HG02571 (cell line): ENCODE measurements around the gene QPRT.
"Not testable (repeated sequence)": the region's sequence is repeated elsewhere in the genome, so short reads cannot be mapped to it uniquely, and the experiment has no call there.

Experiments
- ATAC-seq: cut with Tn5 transposase; IDR thresholded peaks from one replicate; pipeline ENCODE4 v1.9.1; 2021; ENCODE audit warnings: mild to moderate bottlenecking, moderate library complexity; ENCODE audit not compliant: unreplicated experiment

QPRT gene

DNA sequence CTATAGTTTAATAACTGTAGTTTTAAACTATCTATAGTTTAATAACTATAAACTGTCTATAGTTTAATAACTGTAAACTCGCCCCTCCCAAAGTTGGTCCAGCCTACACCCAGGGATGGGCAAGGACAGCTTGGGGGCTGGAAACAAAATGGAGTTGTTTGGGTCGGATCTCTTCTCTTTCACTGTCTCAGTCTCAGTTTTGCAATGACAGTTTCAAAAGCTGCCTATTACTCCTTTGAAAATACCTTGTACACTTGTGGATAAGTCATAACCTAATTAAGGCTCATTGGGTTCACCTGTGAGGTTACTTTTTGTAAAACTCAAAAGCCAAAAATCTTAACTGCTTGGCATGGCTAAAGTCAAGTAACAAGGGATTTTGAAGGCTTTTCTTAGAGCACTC lies 35.4 kb downstream of the QPRT start:
- ATAC-seq = no peak

DNA sequence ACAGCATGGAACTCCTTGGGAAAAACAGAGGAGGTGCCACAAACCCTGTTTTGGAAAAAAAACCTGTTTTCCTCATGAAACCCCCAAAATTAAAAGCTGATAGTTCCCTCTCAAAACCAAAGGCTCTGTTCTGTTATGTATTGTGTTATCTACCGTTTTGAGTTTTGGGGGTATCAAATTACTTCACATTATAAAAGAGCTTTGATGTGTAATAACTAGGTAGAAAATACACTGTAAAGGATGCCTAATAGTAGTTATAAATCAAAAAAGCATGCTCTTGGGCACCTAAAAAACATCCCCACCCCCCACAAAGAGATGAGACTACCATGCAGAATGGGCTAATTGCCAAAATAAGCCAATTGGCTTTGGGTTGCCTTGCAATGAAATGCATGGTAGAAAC lies 36.0 kb downstream of the QPRT start:
- no peak for ATAC-seq

DNA sequence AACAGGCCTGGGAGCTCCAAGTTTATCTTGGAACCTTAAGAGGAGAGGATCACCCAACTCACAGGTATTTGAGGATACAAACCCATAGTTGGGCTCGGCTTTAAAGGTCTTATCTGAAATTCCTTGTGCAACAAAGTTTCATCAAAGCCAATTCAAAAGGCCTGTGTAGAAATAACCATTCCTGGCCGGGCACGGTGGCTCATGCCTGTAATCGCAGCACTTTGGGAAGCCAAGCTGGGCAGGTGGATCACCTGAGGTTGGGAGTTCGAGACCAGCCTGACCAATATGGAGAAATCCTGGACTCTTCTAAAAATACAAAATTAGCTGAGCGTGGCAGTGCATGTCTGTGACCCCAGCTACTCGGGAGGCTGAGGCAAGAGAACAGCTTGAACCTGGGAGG lies 38.1 kb downstream of the QPRT start:
- ATAC-seq = no peak

DNA sequence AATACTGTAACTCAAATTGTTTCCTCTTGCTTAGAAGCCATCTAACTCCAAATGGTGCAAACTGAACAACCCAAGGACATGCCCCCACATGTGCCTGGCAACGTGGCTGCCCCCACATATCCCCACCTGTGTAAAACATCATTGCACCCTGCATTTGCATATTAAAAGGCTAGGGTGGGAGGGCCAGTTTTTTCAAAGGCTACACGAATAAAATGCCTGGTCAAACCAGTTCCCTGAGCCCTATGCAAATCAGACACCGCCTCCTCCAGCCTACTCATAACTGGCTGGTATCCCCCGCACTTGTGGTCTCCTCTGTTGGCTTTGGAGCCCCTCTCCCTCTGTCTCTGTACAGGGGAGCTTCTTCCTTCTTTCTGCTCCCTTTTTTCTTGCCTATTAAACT lies 40.1 kb downstream of the QPRT start:
- no peak for ATAC-seq

DNA sequence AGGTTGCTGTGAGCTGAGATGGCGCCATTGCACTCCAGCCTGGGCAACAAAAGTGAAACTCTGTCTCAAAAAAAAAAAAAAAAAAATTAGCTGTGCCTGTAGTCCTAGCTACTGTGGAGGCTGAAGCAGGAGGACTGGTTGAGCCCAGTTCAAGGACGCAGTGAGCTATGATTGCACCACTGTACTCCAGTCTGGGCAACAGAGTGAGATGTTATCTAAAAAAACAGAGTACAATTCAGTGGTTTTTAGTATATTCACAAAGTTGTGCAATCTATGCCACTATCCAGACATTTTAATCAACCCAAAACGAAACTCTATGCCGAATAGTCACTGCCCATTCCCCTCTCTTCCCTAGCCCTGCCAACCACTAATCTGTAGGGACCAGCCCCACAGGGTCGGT lies 41.7 kb downstream of the QPRT start:
- no peak for ATAC-seq

DNA sequence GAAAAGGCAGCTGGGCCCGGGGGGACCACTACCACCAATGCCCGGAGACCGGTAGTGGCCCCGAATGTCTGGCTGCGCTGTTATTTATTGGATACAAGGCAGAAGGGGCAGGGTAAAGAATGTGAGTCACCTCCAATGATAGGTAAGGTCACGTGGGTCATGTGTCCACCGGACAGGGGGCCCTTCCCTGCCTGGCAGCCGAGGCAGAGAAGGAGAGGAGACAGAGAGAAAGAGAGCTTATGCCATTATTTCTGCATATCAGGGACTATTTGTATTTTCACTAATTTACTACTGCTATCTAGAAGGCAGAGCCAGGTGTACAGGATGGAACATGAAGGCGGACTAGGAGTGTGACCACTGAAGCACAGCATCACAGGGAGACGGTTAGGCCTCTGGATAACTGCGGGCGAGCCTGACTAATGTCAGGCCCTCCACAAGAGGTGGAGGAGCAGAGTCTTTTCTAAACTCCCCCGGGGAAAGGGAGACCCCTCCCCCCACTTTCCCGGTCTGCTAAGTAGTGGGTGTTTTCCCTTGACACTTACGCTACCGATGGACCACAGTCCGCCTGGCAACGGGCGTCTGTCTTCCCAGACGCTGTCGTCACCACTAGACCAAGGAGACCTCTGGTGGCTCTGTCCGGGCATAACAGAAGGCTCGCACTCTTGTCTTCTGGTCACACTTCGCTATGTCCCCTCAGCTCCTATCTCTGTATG lies 42.3 kb downstream of the QPRT start:
- not testable (repeated sequence) for ATAC-seq

DNA sequence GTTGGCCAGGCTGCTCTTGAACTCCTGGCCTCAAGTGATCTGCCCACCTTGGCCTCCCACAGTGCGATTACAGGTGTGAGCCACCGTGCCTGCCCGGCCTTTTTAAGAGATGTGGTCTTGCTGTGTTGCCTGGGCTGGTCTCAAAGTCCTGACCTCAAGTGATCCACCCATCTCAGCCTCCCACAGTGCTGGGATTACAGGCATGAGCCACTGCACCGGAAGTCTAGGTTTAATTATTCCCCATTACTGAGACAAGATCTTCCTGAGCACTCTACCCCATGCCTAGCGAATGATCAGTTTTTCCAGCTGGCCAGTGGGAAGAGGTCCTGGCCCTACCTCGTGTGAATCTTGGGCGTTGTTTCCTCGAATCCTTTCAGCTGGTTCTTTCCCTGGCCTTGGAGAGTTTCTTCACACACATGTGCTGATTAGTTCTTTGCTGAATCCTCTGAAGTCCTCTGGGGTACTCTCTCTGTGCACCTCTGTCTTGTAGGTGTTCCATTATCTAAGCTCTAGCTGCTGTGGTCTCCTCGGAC lies 47.9 kb downstream of the QPRT start:
- no peak for ATAC-seq

DNA sequence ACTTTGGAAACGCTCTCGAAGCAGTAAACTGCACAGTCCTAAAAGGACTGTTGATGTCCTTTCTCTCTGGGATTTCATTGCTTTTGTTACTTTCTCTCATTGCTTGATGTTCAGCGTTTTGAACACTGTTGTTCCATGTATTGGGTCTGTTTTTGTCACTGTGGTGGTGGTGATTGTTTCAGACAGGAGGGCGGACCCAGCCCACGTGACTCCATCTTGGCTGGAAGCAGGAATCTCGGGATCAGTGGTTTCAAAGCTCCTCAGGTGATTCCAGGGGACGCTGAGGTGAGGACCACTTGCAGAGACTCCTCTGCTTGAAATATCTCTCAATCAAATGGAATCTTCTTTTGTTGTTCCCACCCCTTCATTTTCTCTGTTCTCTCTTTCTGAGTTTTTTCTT lies 48.5 kb downstream of the QPRT start:
- no peak for ATAC-seq

DNA sequence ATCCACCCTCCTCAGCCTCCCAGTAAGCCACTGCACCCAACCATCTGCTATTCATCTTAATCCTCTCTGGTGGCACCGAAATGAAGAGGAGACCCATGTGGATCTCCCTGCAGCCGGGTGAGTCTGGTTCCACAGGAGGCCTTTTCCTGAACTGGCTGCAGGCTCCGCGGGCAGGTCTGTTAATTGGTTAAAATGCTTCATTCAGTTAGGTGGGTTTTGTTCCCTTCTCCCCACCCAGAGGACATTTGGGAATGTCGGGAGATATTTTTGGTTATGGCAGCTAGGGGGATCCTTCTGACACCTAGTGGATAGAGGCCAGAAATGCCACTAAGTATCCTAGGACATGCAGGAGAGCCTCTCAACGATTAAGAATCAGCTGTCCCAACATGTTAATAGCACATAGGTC lies 50.1 kb downstream of the QPRT start:
- ATAC-seq = no peak

DNA sequence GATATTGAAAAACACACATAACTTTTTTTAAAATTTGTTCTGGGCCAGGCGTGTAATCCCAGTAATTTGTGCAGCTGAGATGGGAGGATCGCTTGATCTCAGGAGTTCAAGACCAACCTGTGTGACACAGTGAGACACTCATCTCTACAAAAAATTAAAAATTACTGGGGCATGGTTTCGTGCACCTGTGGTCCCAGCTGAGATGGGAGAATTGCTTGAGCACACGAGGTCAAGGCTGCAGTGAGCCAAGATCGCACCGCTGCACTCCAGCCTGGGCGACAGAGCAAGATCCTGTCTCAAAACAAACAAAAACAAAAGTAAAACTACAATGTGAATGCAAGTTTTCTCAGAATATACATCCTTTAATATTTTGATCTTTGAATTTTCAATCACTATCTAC lies 51.7 kb downstream of the QPRT start:
- no peak for ATAC-seq

DNA sequence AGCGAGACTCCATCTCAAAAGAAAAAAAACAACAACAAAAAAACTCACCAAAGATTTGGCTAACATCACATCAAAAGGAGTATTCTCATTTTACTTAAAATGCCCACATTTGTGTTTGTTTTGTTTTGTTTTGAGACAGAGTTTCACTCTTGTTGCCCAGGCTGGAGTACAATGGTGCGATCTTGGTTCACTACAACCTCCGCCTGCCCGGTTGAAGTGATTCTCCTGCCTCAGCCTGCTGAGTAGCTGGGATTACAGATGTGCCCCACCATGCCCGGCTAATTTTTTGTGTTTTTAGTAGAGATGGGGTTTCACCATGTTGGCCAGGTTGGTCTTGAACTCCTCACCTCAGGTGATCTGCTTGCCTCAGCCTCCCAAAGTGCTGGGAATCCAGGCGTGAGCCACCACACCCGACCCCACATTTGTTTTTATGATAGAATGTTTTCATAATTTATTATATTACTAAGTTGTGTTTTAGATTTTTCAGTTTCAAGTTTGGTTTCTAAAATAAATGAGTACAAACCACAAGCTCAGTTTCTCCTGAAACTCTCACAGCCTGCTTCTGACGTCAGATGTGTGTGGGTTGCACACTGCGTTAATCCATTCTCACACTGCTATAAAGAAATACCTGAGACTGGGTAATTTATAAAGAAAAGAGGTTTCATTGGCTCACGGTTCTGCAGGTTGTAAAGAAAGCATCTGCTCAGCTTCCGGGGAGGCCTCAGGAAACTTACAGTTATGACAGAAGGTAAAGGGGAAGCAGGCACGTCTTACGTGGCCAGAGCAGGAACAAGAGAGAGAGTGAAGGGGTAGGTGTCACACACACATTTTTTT lies 53.0 kb downstream of the QPRT start:
- not testable (repeated sequence) for ATAC-seq

DNA sequence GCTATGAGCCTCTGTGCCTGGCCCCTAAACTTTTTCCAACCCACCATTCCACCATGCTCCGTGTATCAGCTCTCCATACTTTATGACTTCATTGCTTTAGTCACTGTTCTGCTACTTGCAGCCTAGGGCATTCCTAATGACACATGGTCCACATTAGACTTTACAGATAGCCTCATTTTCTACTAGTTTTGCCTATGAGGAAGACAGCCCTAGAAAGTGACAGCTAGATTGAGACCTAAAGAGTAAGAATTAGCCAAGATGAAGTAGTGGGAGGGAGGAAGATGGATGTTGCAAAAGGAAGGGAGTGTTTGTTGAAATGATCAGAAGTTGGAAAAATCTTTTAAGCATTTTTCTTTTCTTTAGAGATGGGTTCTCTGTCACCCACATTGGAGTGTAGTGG lies 55.8 kb downstream of the QPRT start:
- no peak for ATAC-seq

DNA sequence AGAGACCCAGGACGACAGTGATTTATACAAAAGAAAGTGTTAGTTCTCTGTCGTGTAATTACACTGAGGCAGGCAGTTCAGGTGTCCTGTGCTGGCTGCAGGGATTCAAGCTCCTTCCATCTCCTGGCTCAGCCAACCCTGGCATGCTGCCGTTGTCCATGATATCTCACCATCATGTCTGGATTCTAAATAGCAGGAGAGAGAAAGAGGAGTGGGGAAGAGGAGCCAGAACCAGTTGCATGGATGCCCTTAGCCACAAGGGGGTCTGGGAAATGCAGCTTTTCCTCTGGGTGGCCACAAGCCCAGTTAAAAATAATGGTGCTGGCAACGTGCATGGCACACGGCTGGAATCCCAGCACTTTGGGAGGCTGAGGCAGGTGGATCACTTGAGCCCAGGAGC lies 57.1 kb downstream of the QPRT start:
- no peak for ATAC-seq

DNA sequence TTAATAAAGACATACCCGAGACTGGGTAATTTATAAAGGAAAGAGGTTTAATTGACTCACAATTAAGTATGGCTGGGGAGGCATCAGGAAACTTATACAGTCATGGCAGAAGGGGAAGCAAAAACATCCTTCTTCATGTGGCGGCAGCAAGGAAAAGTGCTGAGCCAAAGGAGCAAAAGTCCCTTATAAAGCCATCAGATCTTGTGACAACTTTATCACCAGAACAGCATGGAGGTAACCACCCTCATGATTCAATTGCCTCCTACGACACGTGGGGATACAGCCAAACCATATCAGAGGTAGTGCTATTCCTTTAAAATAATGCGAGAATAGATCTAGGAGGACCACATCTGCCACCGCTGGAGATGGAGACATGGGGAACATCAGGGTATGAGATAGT lies 57.8 kb downstream of the QPRT start:
- no peak for ATAC-seq

DNA sequence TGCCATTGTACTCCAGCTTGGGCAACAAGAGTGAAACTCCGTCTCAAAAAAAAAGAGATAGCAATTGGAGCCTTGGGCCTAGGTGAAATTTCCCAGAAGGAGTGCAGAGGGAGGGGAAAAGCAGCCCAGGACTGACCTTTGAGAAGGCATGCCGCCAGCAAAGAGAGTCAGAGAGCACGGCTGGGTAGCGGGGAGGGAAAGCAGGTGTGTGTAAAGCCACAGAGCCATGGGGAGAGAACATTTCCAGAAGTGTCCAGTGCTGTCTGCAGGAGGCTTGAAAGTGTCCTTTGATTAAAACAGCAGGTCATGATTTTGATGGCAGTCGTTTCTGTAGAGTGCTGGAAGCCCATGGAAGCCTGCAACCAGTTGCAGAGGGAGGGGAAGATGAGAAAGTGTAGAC lies 58.7 kb downstream of the QPRT start:
- ATAC-seq = no peak

DNA sequence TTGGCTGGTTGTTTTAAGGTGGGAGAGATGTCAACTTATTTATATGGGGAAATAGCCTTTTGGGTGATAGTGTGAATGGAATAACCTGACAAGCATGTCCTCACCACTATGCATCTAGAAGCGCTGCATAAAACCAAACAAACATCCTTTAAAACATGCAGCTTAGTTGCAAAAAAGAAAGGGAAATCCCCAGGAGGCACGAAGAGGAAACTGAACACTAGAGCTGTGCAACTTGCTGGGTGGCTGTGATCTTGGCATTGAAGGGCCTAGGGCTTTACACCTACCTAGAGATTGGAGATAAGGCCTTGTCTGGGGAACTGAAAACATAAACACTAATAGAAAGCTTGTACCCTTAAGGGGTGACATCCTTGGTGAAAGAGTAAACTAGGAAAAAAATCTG lies 59.5 kb downstream of the QPRT start:
- peak; percentile 50 for ATAC-seq

DNA sequence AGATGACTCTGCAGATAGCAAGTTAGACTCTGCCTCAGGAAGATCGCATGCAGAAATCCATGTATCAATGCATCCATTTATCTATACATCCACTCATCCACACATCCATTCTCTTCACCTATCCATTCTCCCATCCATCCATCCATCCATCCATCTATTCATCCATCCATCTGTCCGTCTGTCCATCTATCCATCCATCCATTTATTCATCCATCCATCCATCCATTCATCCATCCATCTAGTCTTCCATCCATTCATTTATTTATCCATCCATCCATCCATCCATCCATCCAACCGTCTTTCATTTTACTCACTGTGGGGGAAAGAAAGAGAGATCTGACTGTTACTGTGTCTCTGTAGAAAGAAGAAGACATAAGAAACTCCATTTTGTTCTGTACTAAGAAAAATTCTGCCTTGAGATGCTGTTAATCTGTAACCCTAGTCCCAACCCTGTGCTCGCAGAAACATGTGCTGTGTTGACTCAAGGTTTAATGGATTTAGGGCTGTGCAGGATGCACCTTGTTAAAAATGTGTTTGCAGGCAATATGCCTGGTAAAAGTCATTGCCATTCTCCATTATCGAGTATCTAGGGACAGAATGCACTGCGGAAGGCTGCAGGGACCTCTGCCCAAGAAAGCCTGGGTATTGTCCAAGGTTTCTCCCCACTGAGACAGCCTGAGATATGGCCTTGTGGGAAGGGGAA lies 61.1 kb downstream of the QPRT start:
- not testable (repeated sequence) for ATAC-seq

DNA sequence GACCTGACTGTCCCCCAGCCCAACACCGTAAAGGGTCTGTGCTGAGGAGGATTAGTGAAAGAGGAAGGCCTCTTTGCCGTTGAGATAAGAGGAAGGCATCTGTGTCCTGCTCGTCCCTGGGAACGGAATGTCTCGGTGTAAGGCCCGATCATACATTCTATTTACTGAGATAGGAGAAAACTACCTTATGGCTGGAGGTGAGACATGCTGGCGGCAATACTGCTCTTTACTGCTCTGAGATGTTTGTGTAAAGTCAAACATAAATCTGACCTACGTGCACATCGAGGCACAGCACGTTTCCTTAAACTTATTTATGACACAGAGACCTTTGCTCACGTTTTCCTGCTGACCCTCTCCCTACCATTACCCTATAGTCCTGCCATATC lies 61.6 kb downstream of the QPRT start:
- not testable (repeated sequence) for ATAC-seq

DNA sequence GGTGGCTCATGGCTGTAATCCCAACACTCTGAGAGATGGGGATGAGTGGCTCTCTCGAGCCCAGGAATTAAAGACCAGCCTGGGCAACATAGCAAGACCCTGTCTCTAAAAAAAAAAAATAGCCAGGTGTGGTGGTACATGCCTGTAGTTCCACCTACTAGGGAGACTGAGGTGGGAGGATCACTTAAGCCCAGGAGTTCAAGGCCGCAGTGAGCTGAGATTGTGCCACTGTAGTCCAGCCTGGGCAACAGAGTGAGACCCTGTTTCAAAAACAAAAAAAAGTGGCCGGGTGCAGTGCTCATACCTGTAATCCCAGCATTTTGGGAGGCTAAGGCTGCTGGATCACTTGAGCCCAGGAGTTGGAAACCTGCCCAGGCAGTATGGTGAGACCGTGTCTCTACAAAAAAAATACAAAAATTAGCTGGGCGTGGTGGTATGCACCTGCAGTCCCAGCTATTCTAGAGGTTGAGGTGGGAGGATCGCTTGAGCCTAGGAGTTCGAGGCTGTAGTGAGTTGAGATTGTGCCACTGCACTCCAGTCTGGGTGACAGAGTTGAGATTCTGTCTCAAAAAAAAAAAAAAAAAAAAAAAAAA lies 63.8 kb downstream of the QPRT start:
- no peak for ATAC-seq

DNA sequence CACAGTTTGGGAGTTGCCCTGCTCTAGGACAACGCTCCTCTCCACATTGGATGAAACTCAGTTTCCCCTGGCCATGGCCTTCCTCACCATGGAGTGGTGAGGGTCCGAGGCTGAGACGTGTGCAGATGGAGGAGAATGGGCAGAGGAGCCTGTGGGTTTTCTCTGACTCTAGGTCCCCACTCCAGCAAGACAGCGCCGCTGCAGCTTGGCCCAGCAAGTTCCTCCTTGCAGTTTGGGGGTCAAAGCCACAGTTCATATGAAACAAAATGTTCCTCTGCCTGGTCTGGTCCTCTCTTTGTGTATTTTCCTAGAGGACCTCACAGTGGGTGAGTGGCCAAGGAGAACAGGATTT lies 64.5 kb downstream of the QPRT start:
- no peak for ATAC-seq

DNA sequence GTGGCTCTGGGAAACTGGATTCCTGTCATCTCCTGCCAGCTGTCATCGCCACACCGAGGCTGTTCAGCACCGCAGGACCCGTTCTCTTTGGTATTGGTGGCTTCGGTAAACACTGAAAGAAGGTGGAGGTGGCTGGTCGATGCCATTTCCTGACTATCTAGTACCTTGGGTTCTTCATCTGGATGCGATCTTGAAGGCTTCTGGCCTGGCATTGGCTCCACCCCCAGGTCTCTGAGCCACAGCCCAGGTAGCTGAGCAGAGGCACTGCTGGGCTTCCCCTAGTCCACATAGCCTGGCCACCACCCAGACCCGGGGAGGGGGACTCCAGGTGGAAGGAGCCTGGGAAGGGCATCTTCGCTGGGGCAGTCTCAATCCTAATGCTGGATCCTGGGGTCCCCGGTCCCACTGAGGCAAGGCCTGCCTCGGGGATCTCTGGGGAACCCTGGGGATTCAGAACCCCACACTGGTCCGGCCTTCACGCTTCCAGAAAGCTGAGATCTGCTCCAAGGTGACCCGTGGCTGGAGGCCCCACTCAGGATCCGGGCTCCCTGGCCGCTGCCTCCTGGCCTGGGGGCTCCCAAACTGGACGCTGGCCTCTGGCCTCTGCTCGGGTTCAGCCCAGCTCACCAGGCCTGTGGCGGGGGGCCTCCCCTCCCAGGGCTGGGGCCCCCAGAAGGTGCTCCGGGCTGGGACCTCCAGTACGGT lies 65.0 kb downstream of the QPRT start:
- no peak for ATAC-seq
